IPS-18a (cell line): ENCODE results near the gene KCNQ1.

Experiments
- H3K27ac ChIP-seq: one replicate; pipeline ENCODE4 v1.5.1; 2013; ENCODE audit warnings: low read length
- H3K27me3 ChIP-seq: one replicate; pipeline ENCODE4 v1.6.1; 2013; ENCODE audit warnings: mild to moderate bottlenecking, low read length; ENCODE audit not compliant: control insufficient read depth, insufficient read depth
- H3K36me3 ChIP-seq: one replicate; pipeline ENCODE4 v1.6.1; 2013; ENCODE audit warnings: low read depth, low read length; ENCODE audit not compliant: control insufficient read depth
- H3K4me1 ChIP-seq: one replicate; pipeline ENCODE4 v1.6.1; 2013; ENCODE audit warnings: low read depth, low read length; ENCODE audit not compliant: control insufficient read depth
- H3K4me3 ChIP-seq: one replicate; pipeline ENCODE4 v1.5.1; 2013; ENCODE audit warnings: low read length
- H3K9ac ChIP-seq: one replicate; pipeline ENCODE4 v1.6.1; 2013; ENCODE audit warnings: mild to moderate bottlenecking, low read length, moderate library complexity
- H3K9me3 ChIP-seq: one replicate; pipeline ENCODE4 v1.6.1; 2013; ENCODE audit warnings: low read depth, low read length; ENCODE audit not compliant: control insufficient read depth

The KCNQ1 gene

DNA sequence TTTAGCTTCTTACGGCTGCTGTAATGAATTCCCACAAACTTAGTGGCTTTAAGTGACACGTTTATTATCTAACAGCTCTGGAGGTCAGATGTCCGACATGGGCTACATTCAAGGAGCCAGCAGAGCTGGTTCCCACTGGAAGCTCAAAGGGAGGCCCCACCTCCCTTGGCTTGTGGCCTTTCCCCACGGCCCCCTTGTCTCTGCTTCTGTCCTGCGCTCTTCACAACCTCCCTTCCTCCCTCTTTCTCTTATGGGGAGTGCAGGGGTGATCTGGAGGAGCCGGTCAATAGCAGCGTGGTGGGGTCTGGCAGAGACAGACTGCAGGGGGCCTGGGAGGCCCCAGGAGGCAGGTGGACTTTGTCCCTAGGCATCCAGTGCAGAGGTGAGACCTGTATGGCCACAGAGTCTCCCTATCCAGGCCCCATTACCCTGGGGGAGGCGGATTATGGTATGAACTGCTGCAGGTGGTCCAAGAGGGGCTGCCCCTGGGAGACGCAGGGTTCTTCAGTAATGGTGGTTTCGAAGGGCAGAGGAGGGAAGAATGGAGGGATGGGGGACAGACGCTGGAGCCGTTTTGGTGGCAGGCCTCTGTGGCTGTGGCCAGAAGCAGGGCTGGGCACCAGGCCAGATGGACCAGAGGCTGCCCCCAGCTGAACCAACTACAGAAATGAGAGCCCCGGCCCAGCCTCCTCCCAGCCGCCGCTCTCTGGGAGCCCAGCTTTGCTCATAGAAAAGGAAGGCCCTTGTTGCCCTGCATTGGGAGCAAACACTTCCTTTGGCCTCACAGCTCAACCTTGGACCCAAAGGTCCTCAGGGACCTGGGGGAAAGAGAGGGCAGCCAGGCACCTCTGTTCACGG is 285.7 kb downstream of the KCNQ1 start:
- Histone ChIP-seq H3K27me3 (peaks cover 68% of the 10 kb centered on the region), H3K9me3 (no peaks in the 10 kb centered on the region), H3K36me3 (no peaks in the 10 kb centered on the region), H3K9ac (no peak overlapping the region), H3K4me3 (no peak overlapping the region), H3K4me1 (no peaks in the 10 kb centered on the region), H3K27ac (no peak overlapping the region)

DNA sequence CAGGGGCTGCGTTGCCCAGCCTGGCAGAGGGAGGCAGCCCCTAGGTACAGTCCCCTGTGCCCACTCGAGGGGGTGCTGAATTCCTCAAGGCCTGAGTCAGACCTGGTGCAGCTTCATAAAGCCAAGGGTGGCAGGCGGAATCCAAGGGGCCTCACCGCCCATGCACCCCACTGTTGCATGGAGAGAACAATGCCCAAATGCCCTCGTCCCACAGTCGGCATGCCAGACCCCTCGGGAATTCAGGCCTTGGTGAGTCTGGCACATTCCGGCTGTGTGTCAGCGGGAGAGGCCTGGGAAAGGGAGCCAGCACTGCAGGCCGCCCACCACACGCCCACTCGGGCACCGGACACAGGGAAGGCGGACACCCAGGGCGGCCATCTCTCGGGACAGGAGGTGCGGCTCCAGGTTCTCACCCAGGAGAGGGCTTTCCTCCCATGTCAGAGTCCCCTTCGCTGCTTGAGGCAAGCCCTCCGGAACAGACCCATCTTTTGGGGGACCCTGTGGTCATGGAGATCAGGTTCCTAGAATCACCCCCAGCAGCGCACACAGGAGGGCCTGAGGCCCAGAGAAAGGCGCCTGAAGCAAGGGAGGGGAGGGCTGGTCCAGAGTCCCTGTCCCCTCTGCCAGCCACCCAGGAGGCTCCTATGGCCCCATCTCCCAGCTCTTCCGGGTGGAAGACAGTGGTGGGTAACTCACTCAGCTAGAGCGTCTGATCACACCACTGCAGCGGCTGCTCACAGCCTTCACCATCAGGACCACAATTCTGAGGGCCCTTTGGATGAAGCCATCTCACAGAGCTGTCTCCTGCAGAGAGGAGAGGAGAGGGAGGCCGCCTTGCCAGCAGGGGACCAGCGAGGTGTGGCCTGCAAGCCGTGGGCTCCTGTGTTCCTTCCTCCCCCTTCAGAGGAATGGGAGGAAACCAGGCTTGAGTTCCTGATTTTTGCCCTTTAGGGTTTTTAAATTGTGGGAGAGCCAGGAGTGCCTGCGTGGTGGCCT is 286.6 kb downstream of the KCNQ1 start:
- no peak overlapping the region for H3K9ac ChIP-seq
- H3K36me3 ChIP-seq = no peaks in the 10 kb centered on the region
- no peak overlapping the region for H3K4me3 ChIP-seq
- no peak overlapping the region for H3K27ac ChIP-seq
- H3K27me3 ChIP-seq = peaks cover 66% of the 10 kb centered on the region
- H3K9me3 ChIP-seq = no peaks in the 10 kb centered on the region
- H3K4me1 ChIP-seq = no peaks in the 10 kb centered on the region

DNA sequence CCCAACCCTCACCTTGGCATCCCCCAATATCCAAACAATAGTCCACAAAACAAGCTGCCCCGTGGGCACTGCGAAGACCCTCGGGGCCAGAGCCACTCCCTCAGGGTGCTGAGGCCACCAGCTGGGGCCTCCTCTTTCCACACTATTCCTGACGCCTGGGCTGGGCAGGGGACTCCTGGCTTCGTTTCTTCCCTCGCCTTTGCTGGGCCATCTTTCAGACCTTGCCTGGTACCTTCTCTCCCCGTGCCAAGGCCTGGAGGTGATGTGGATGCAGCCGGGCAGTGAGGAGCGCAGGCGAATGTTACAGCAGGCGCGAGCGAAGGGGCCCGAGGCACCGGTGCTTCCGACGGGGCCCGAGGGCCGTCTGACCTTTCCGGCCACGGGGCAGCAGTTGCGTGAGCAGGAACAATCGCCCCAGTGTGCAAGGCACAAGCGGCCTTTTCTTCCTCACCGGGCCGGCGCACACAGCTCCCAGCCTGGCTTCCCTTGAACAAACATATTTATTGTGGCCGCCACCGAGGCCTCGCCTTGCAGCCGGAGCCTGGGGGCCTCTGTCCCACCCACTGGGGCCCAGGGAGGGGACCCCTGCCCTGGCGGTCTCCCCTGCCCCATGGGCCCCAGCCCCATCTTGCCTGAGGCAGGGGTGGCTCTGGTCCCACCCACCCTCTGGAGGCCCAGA is 287.6 kb downstream of the KCNQ1 start:
- Histone ChIP-seq H3K4me1 (no peaks in the 10 kb centered on the region), H3K4me3 (no peak overlapping the region), H3K27me3 (peaks cover 57% of the 10 kb centered on the region), H3K9ac (no peak overlapping the region), H3K36me3 (no peaks in the 10 kb centered on the region), H3K9me3 (no peaks in the 10 kb centered on the region), H3K27ac (no peak overlapping the region)

DNA sequence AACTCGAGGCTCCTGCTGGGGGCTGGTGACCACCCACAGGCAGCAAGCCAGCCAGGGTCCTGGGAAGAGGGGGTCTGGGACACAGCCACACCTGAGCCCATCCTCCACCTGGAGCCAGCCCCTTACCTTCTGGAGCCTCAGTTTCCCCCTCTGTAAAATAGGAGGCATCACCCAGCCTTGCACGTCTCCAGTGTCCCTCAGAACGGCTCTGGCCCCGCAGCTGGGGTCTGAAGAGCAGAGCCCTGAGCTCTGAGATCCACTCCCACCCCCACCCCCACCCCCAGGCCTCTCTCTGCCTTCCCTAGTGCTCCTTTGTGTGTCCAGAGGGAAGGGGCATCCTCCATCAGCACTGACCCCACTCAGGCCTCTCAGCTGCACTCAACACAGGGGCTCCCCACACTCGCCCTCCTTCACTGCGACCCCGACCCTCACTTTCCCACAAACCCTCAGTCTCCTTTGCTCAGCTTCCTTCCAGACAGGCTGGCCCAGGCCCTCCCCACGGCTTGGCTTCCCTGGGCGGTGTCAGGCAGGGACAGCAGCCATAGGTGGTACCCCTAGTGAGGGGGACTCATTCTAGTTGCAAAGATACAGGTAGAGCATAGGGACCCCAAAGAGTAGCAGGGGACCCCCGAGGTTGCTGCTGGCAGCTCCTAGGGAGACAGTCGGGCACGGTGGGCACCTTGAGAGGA is 288.3 kb downstream of the KCNQ1 start:
- Histone ChIP-seq H3K27me3 (peaks cover 57% of the 10 kb centered on the region), H3K4me3 (no peak overlapping the region), H3K9me3 (no peaks in the 10 kb centered on the region), H3K27ac (no peak overlapping the region), H3K9ac (no peak overlapping the region), H3K36me3 (no peaks in the 10 kb centered on the region), H3K4me1 (no peaks in the 10 kb centered on the region)

DNA sequence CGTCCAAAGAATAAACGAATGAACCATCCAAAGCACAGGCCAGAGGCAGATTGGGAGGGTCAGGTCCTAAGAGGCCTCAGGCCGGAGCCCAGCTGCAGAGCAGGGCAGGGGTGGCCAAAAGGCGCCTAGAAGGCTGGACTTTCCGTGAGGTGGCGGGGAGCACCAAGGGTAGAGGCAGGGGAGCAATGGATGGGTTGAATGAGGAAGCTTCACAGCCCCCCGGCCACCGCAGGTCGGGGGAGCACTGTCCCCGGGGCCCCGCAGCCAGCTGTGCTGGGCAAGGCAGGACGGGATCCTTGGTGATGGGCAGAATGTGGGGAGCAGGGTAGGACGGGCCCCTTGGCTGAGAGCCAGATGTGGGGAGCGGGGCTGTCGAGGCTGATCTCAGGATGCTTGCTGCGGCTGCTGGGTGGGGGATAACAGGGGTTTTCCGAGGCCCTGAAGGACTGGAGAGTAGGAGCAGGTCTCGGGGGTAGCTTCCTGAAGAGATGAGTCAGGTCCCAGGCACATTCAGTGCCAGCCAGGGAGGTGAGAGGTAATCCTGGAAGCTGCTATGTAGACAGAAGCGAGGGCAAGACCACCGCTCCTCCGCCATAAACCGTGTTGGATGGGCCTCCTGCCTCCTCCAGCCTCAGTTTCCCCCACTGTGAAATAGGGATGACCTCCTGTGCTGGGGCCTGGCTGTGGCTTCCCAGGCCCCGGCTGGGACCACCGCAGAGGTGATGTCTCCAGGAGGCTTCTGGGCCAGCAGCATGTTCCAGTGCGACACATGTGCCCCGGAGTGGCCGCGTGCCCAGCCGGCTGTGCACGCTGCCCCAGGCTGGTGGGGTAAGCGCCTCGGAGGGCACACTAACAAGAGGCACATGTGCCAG is 289.6 kb downstream of the KCNQ1 start:
- Histone ChIP-seq H3K36me3 (no peaks in the 10 kb centered on the region), H3K4me1 (no peaks in the 10 kb centered on the region), H3K27me3 (peaks cover 52% of the 10 kb centered on the region), H3K27ac (no peak overlapping the region), H3K9ac (no peak overlapping the region), H3K4me3 (no peak overlapping the region), H3K9me3 (no peaks in the 10 kb centered on the region)

DNA sequence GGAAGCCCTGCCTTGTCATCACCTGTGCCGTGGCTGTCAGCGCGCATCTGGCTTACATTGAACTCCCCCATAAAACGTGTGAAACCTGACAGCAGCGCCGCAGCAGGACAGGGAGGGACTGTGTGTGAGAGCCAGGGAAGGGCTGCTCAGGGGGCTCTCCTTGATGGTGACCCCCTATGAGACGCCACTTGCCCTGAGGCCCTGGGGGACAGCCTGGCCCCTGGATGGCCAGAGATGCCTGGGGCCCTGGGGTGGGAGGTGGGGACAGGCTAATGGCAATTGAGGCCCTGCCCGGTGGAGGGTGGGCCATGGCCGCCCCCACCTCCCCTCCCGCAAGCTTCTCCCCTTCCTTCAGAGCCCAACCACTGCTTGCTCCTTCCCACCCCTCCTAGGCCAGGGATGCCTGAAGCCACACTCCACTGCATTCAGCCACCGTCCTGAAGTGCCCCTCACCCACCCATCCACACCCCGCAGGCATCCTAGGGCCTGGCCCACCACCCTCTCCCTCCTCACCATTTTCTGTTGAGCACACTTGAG is 290.3 kb downstream of the KCNQ1 start:
- H3K4me3 ChIP-seq = no peak overlapping the region

DNA sequence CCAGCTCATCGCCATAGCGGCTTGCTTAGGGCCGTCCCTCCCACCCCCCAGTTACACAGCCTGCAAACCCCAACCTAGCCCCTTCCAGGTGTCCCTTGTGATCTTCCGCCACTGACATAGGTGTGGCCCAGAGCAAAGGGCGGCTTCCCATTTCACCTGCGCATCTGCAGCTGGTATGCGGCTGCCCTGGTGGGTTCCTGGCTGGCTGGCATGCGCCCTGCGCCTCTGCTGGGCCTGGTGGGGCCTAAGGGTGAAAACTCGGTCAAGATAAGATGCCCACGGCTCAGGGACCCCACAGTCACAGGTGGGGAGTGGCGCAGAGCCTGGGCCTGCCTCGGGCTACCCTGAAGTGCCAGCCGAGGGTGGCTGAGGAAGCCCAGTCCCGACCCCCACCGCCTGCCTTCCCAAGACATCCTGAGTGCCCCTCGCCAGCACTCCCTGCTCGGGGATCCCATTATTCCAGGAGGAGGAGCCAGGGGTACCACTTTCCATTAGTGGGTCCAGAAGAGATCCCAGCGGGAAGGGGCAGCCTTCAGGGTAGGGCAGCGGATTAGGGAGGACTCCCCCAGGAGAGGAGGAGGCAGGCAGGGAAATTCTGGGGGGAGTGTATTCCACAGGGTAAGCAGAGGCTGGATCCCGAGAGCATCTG is 291.9 kb downstream of the KCNQ1 start:
- peaks cover 38% of the 10 kb centered on the region for H3K27me3 ChIP-seq
- H3K4me3 ChIP-seq = no peak overlapping the region
- H3K9me3 ChIP-seq = no peaks in the 10 kb centered on the region
- no peak overlapping the region for H3K9ac ChIP-seq
- no peaks in the 10 kb centered on the region for H3K36me3 ChIP-seq
- no peak overlapping the region for H3K27ac ChIP-seq
- no peaks in the 10 kb centered on the region for H3K4me1 ChIP-seq

More for the DNA sequence above, 290.3 kb downstream of the KCNQ1 start:
- H3K27ac ChIP-seq = no peak overlapping the region
- peaks cover 44% of the 10 kb centered on the region for H3K27me3 ChIP-seq
- no peak overlapping the region for H3K9ac ChIP-seq
- H3K36me3 ChIP-seq = no peaks in the 10 kb centered on the region
- no peaks in the 10 kb centered on the region for H3K4me1 ChIP-seq
- no peaks in the 10 kb centered on the region for H3K9me3 ChIP-seq

DNA sequence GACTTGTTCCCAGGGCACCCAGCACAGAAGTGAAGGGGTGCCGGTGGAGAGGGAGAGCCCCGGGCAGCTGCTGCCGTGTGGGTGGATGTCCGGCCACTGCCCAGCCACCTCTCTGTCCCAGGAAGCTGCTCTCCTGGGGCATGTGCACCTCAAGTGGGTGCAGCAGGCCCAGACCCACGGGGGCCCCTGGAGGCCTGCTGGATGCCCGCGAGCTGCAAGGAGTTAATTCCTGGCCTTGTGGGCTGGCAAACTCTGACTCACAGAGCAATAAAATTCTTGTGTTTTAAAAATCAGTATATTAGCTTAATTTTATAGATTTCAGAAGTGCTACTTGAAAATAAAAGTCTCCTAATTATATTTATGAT is 292.4 kb downstream of the KCNQ1 start:
- Histone ChIP-seq H3K27ac (no peak overlapping the region), H3K9ac (no peak overlapping the region), H3K4me3 (no peak overlapping the region), H3K36me3 (no peaks in the 10 kb centered on the region), H3K27me3 (peaks cover 38% of the 10 kb centered on the region), H3K4me1 (no peaks in the 10 kb centered on the region), H3K9me3 (no peaks in the 10 kb centered on the region)

DNA sequence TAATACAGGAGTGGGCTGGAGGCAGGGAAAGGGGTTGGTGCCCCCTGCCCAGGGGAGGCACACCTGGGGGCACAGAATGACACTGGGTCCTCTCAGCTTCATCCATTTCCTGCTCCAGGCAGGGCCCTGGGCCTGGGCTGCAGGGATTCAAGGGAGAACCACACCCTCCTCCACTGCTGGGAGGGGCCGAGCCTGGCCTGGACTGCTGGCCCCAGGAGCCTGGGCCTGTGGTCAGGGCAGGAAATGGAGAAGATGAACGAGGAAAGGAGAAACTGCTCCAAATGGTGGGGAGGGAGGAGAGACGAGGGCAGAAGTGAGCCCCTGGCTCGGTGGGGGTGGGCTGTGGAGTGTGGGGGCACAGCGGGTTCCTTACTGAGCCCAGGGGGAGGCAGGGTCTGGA is 293.1 kb downstream of the KCNQ1 start:
- H3K9me3 ChIP-seq = no peaks in the 10 kb centered on the region
- no peak overlapping the region for H3K4me3 ChIP-seq
- H3K27ac ChIP-seq = no peak overlapping the region
- H3K9ac ChIP-seq = no peak overlapping the region
- no peaks in the 10 kb centered on the region for H3K4me1 ChIP-seq
- peaks cover 37% of the 10 kb centered on the region for H3K27me3 ChIP-seq
- H3K36me3 ChIP-seq = no peaks in the 10 kb centered on the region
